Renal cortex interstitium (tissue), 15 donors: ENCODE measurements around the gene PRAC2. TPM values are rescaled to one million over a fixed set of nuclear protein-coding genes. Genes with fewer than 3 reads are reported as not detected.
"Not testable (repeated sequence)": the region's sequence is repeated elsewhere in the genome, so short reads cannot be mapped to it uniquely, and the experiment has no call there.

Source experiments
- DNase-seq, 11 donors: peaks; one replicate each; pipeline ENCODE4 v3.0.0-alpha.2; 2013; ENCODE audit warnings: low read depth in 9 of 11, low spot score in 4 of 11; ENCODE audit errors: extremely low read depth in 1 of 11
- long read RNA-seq, 16 experiments: transcript quantifications; one replicate each; lab custom pipeline, GENCODE V29; 2026
- polyA plus RNA-seq, 3 donors: library from polyadenylated mRNA; unstranded; fragments of 120-200 nt; gene quantifications; one replicate each; pipeline ENCODE4 v1.2.1, GENCODE V29; 2013; ENCODE audit not compliant: insufficient read length in 3 of 3

PRAC2 gene
- polyA plus RNA-seq, result not detected
- long read RNA-seq, donor 1, result 0 reads
- long read RNA-seq, donor 2, result 0 reads
- long read RNA-seq, donor 3, result 0 reads
- long read RNA-seq, donor 4, result 0 reads
- long read RNA-seq, donor 5, result 0 reads
- long read RNA-seq, donor 6, result 0 reads
- long read RNA-seq, donor 7, result 0 reads
- long read RNA-seq, donor 8, result 0 reads
- long read RNA-seq, donor 9, result 0 reads
- long read RNA-seq, donor 10, result 0 reads
- long read RNA-seq, donor 11, result 0 reads
- long read RNA-seq, donor 12, result 0 reads
- long read RNA-seq, donor 13, result 0 reads
- long read RNA-seq, donor 14, result 0 reads
- long read RNA-seq, donor 15, result 0 reads
- long read RNA-seq, donor 16, result 0 reads

DNA sequence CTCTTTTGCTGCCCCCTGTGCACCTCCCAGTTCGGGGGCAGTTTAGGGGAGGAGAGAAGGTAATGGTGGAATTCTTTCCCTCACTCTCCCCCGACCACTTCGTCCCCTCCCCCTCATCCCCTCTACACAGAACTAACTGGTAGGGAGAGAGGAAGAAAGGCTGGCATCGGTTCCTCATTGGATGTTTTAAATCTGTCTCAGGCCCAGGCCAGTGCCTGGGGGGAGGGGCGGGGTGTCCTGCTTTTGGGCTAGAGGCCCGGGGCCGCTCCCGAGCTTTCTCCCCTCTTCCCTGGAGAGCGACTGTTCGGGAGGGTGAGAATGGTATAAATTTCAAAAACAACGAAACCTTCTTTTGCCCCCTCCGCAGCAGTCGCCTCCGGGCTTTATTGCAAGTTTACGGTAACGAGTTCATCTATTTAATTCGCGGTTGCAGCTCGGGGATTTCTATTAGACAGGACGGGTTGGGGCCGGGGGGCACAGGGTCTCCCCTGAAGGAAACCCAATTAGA, at the start of gene PRAC2:
TSS of gene PRAC2 (plus strand) at position 271 of the 508 bp plus-strand sequence. CDS start 1,226 bp downstream, outside the sequence.
- no peak for DNase-seq

DNA sequence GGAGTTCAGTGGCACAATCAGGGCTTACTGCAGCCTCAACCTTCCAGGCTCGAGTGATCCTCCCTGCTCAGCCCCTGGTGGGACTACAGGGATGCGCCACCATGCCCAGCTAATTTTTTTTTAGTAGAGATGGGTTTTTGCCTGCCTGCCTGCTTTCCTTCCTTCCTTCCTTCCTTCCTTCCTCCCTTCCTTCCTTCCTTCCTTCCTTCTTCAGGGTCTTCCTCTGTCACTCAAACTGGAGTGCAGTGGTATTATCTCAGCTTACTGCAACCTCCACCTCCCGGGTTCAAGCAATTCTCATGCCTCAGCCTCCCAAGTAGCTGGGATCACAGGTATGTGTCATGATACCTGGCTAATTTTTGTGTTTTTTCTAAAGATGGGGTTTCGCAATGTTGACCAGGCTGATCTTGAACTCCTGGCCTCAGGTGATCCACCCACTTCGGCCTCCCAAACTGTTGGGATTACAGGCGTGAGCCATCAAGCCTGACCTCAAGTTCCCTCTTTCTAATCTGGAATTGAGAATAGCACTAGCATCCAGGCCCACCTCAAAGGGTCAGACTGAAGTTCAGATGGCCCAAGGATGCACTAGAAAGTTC, 45.9 kb upstream of the PRAC2 start:
- no peak for DNase-seq

DNA sequence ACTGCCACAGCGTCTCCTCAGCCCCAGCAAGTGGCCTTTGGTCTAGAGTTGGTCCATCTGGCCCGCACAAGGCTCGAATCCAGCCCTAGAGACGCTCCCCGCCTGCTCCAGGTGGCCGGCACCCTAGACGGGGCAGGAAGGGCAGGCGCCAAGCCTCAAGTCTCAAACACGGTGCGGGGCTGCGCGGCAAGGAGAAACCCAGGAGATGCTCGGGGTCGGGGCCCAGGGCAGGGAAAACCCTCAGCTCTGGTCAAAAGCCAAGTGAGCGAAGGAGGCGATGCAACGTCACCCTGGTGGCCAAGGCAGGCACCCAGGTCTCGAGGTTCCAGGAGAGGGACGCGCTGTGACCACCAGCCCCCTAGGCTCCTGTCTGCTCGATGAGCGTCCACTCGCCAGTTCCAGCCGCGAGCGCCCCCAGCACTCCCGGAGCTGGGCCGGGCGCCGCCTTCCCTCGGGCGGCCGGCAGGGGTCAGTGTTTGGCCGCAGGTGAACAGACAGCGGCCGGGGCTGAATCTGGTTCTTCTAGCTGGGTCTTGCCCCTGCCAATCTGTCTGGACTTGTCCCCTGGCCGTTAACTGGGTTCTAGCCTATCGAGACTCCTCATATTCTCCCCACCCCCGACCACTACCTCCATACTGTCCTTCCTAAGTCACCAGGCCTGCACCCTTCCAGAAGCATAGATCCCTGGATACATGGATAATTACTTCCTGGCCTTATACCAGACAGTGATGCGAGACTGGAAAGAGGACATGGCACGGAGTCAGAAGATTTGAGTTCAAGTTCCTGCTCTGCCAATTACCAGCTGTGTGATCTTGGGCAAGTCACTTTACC, 44.6 kb upstream of the PRAC2 start:
- peak; percentile 9 to 66 (median 43) for DNase-seq

GRCh38 chr17:48679385-48680096, 43.4 kb upstream of the PRAC2 start:
- no peak for DNase-seq

DNA sequence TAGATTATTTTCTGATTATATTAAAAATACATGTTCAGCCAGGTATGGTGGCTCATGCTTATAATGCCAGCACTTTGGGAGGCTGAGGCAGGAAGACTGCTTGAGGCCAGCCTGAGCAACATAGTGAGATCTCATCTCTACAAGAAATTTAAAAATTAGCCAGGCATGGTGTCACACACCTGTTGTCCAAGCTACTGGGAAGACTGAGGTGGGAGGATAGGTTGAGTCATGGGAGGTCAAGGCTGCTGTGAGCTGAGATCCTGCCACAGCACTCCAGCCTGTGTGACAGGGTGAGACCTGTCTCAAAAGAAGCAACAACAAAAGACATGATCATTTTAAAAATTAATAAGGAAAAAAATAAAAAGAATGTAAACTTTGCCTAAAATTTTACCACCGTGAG, 41.4 kb upstream of the PRAC2 start:
- no peak for DNase-seq

- DNase-seq, result no peak
These were observed 32.3 kb upstream of the PRAC2 start for GRCh38 chr17:48690655-48691054.

DNA sequence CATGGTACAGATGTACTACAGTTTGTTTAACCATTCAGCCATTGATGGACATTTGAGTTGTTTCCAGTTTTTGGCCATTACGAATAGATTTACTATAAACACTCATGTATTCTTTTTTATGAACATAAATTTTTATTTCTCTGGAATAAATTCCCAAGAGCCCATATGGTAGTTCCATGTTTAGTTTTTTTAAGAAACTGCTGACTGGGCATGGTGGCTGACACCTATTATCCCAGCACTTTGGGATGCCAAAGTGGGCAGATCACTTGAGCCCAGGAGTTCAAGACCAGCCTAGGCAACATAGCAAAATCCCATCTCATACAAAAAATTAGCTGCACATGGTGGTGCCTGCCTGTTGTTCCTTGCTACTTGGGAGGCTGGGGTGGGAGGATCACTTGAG, 30.9 kb upstream of the PRAC2 start:
- DNase-seq, result no peak

GRCh38 chr17:48693178-48693577, 29.8 kb upstream of the PRAC2 start:
- DNase-seq, result no peak

- no peak for DNase-seq
These were observed 21.0 kb upstream of the PRAC2 start for GRCh38 chr17:48701864-48702532.

DNA sequence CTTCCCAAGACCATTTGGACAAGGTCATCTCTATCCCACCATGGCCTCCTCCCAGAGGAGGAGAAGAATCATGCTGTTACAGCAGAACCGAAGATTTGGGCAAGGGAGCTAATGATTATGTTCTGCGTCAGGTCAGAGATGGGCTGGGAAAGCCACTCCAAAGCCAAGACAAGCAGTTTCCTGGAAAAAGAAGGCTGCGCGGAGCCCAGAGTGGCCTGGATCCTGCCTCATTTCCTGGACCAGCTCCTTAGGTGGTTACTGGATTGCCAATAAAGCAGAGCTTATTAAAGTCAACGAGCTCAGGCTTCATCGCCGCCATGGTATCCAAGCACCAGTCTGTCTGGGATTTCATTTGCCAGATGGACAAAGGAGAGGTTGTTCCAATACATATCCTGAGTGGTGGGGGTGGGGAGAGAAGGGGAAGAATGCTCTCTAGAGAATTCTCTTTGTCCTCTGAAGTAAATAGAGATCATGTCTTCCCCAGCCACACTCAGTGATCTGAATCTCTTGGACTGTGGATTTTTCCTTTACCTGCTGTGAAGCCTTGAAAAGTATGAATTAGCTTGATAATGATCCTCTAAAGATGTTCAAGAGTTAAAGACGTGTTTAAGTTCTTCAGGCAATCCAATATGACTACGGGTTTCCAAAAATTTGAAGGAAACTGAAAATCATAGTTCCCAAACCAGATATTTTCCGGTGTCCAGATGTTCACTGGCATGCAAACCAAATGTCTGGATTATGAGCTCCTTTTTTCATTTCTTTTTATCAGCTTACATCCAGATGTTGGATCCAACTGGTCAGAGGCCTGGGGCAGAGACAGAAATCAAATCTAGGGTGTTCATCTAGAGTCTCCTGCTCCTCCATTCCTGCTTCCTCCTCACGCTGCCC, 18.4 kb upstream of the PRAC2 start:
- DNase-seq, result no peak

DNA sequence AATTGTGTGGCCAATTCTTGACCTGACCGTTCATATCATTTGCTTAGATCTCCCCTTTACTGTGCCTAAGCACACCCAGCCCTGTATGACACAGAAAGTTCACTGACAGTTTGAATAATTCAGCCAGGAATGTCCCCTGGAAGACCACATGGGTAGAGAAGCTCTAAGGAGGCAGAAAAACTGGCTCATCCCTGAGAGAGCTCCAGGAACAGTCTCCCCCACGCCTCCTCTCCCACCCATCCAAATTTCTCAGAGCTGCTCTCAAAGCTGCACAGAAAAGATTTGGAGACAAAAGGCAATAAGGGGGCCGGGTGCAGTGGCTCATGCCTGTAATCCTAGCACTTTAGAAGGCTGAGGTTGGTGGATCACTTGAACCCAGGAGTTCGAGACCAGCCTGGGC, 11.9 kb upstream of the PRAC2 start:
- DNase-seq, result no peak

DNA sequence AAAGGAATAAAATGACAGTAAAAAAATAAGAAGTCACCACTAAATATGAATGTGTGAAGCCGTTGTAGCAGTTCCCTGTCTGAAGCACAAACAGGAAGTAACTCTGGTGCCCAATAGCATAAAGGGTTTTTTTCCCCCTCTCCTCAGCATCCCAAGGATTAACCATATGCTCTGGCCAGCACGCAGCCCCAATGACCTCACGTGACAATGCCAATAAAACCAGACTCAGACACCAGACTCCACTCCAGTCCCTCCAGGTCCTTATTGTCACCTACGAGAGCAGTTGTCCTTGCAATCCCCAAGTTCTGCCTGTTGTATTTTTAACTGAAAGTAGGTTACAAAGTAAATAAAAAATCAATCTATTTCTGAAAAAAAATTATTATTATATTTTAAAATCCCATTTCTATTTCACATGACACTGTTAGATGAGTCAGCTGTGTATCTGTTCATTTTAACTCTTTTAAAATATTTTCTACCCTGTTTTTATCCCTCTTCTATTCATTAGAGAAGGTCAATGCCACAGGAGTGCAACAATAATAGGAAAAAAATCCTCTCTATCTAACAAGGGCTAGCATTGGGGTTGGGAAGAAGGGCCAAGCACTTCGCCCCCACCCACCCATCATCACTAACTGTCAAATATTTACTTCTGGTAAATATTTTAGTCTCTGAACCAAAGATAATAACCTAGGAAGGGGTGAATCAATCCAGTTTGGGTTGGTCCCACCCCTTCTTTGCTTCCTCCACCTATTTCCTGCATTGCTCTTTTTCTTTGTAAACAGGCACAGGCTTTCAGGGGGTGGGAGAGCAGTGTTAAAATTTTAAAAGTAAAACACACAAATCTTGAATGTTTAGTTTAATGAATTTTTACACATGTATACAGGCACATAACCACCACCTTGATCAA, 7.2 kb upstream of the PRAC2 start:
- no peak for DNase-seq

DNA sequence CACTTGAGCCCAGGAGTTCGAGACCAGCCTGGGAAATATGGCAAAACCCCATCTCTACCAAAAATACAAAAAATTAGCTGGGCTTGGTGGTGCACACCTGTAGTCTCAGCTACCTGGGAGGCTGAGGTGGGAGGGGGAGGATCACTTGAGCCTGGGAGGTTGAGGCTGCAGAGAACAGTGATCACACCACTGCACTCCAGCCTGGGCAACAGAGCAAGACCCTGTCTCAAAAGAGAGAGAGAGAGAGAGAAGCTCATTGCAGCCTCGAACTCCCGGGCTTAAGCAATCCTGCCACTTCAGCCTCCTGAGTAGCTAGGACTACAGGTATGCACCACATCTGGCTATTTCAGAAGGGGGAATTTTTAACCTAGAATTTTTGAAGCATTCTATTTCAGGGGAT, 6.4 kb upstream of the PRAC2 start:
- not testable (repeated sequence) for DNase-seq

- no peak for DNase-seq
These were observed 5.4 kb upstream of the PRAC2 start for GRCh38 chr17:48717367-48718226.

GRCh38 chr17:48718227-48718760, 4.7 kb upstream of the PRAC2 start:
- no peak for DNase-seq
